Mesenchymal stem cell (in vitro differentiated cells and primary cell): Measurements from ENCODE around the gene SRXN1.

Source experiments
- DNase-seq: peaks from one replicate; pipeline ENCODE4 v3.0.0-alpha.2; 2013
- H2AFZ ChIP-seq: one replicate; pipeline ENCODE4 v1.6.1; 2013; ENCODE audit warnings: low read depth, mild to moderate bottlenecking, control low read depth, inconsistent platforms, low read length, moderate library complexity
- H2AK5ac ChIP-seq: 2 replicates; pipeline ENCODE4 v1.6.1; 2013; ENCODE audit warnings: low read length, moderate library complexity, mild to moderate bottlenecking, inconsistent platforms; ENCODE audit not compliant: severe bottlenecking
- H2BK120ac ChIP-seq: one replicate; pipeline ENCODE4 v1.6.1; 2013; ENCODE audit warnings: low read depth, mild to moderate bottlenecking, inconsistent platforms, low read length, moderate library complexity
- H2BK12ac ChIP-seq, 2 experiments: one replicate each; pipeline ENCODE4 v1.6.1; 2013; ENCODE audit warnings: inconsistent platforms in 2 of 2, low read length in 2 of 2, mild to moderate bottlenecking in 2 of 2, moderate library complexity in 2 of 2, control low read depth in 1 of 2
- H2BK15ac ChIP-seq: one replicate; pipeline ENCODE4 v1.6.1; 2013; ENCODE audit warnings: mild to moderate bottlenecking, low read depth, inconsistent platforms; ENCODE audit not compliant: poor library complexity, severe bottlenecking
- H2BK5ac ChIP-seq: 2 replicates; pipeline ENCODE4 v1.6.1; 2013; ENCODE audit warnings: low read depth, mild to moderate bottlenecking, low read length, control low read depth, inconsistent platforms; ENCODE audit not compliant: poor library complexity, severe bottlenecking
- H3K14ac ChIP-seq, 2 experiments: one replicate each; pipeline ENCODE4 v1.6.1; 2013; ENCODE audit warnings: inconsistent platforms in 2 of 2, low read length in 2 of 2, control low read depth in 1 of 2, mild to moderate bottlenecking in 1 of 2, moderate library complexity in 1 of 2
- H3K18ac ChIP-seq, 2 experiments: one replicate each; pipeline ENCODE4 v1.6.1; 2013; ENCODE audit warnings: inconsistent platforms in 2 of 2, low read length in 2 of 2, control low read depth in 1 of 2, low read depth in 1 of 2, mild to moderate bottlenecking in 1 of 2
- H3K23ac ChIP-seq, 2 experiments: one replicate each; pipeline ENCODE4 v1.6.1; 2013; ENCODE audit warnings: inconsistent platforms in 2 of 2, low read length in 2 of 2, mild to moderate bottlenecking in 2 of 2, moderate library complexity in 2 of 2, control low read depth in 1 of 2
- H3K27ac ChIP-seq: 2 replicates; pipeline ENCODE4 v1.5.1; 2013; ENCODE audit warnings: mild to moderate bottlenecking, moderate library complexity, low read length, control low read depth, inconsistent platforms; ENCODE audit not compliant: poor library complexity, severe bottlenecking
- H3K27me3 ChIP-seq, 2 experiments: 2 replicates each; pipeline versions ENCODE4 v1.6.1 to v1.7.0; 2013; ENCODE audit warnings: low read length in 2 of 2, mild to moderate bottlenecking in 2 of 2, moderate library complexity in 2 of 2, control low read depth in 1 of 2, inconsistent platforms in 1 of 2; ENCODE audit not compliant: control insufficient read depth in 1 of 2, insufficient read depth in 1 of 2
- H3K36me3 ChIP-seq, 2 experiments: 2 replicates each; pipeline versions ENCODE4 v1.6.1 to v1.7.0; 2013; ENCODE audit warnings: low read length in 2 of 2, control low read depth in 1 of 2, inconsistent platforms in 1 of 2, low read depth in 1 of 2, mild to moderate bottlenecking in 1 of 2; ENCODE audit not compliant: insufficient read depth in 2 of 2, control insufficient read depth in 1 of 2
- H3K4ac ChIP-seq, 2 experiments: one replicate each; pipeline ENCODE4 v1.6.1; 2013; ENCODE audit warnings: inconsistent platforms in 2 of 2, low read length in 2 of 2, mild to moderate bottlenecking in 2 of 2, moderate library complexity in 2 of 2, control low read depth in 1 of 2, low read depth in 1 of 2
- H3K4me1 ChIP-seq: 2 replicates; pipeline ENCODE4 v1.6.1; 2013; ENCODE audit warnings: low read depth, low read length, control low read depth; ENCODE audit not compliant: control insufficient read depth, insufficient read depth
- H3K4me2 ChIP-seq: 2 replicates; pipeline ENCODE4 v1.6.1; 2013; ENCODE audit warnings: low read length, mild to moderate bottlenecking, inconsistent platforms; ENCODE audit not compliant: poor library complexity, severe bottlenecking
- H3K4me3 ChIP-seq, 2 experiments: 2 replicates each; pipeline versions ENCODE4 v1.5.1 to v1.7.0; 2013; ENCODE audit warnings: low read length in 2 of 2, mild to moderate bottlenecking in 2 of 2, control low read depth in 1 of 2, low read depth in 1 of 2; ENCODE audit not compliant: insufficient read depth in 1 of 2
- H3K79me1 ChIP-seq: replicated peaks from 2 replicates; pipeline ENCODE4 v1.6.1; 2013; ENCODE audit warnings: mild to moderate bottlenecking, control low read depth, low read length, inconsistent platforms; ENCODE audit not compliant: poor library complexity, severe bottlenecking
- H3K9ac ChIP-seq: 2 replicates; pipeline ENCODE4 v1.7.0; 2013; ENCODE audit warnings: mild to moderate bottlenecking, low read length, moderate library complexity
- H3K9me3 ChIP-seq: 2 replicates; pipeline ENCODE4 v1.7.0; 2013; ENCODE audit warnings: mild to moderate bottlenecking, low read length; ENCODE audit not compliant: control insufficient read depth
- H4K8ac ChIP-seq: one replicate; pipeline ENCODE4 v1.6.1; 2013; ENCODE audit warnings: inconsistent platforms, mild to moderate bottlenecking, low read length, moderate library complexity
- H4K91ac ChIP-seq: one replicate; pipeline ENCODE4 v1.6.1; 2013; ENCODE audit warnings: mild to moderate bottlenecking, low read length, inconsistent platforms
- WGBS: methylation state at CpG from one replicate; pipeline ENCODE4 v1.1.7; 2013; ENCODE audit warnings: mixed read lengths; 5-methylcytosine and 5-hydroxymethylcytosine counted together

Gene SRXN1

GRCh38 chr20:661474-662270 lies 8.7 kb upstream of the SRXN1 start:
- Histone ChIP-seq H2AFZ (no peak overlapping the region), H3K9ac (no peak overlapping the region), H2BK15ac (no peak overlapping the region), H4K8ac (no peak overlapping the region), H3K4ac (no peak overlapping the region), H3K14ac (peak overlapping the region in 1 of 2 experiments; percentile 7), H3K23ac (no peak overlapping the region), H3K4me1 (peaks cover 14% of the 10 kb centered on the region), H4K91ac (no peak overlapping the region), H3K9me3 (no peaks in the 10 kb centered on the region), H2BK12ac (peak overlapping the region in 1 of 2 experiments; percentile 6), H3K4me2 (peak overlapping the region; percentile 35), H3K27ac (no peak overlapping the region), H3K27me3 (peaks cover 69 to 88% of the 10 kb centered on the region in 2 experiments), H3K4me3 (peak overlapping the region in 1 of 2 experiments; percentile 40), H2BK5ac (no peak overlapping the region), H3K18ac (peak overlapping the region in 1 of 2 experiments; percentile 54), H2BK120ac (no peak overlapping the region), H3K36me3 (no peaks in the 10 kb centered on the region), H2AK5ac (no peak overlapping the region), H3K79me1 (no peaks in the 10 kb centered on the region)
- 34% methylated on average over 28 of the region's 29 CpGs for WGBS
- DNase-seq: no peak

DNA sequence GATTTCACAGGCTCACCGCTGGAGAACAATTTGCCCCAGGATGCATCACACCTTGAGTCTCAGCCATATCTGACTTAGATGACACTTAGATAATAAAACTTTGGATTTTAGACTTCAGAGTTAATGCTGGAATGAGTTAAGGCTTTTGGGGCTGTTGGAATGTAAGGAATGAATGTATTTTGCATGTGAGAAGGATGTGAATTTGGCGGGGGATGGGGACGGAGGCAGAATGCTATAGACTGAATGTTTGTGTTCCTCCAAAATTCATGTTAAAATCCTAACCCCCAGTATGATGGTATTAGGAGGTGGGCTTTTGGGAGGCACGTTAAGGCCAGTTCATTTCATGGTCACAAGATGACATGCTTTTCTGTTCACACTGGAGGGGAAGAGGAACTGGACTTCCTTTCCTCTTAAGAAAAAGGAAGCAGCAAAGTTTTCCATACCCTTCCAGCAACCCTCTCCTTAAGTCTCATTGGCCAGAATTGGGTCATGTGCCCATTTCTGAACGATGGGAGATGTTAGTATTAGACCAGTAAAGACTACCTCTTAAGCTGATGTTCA lies 5.8 kb upstream of the SRXN1 start:
- no peak overlapping the region for H4K8ac ChIP-seq
- H3K27ac ChIP-seq: no peak overlapping the region
- H2BK15ac ChIP-seq: no peak overlapping the region
- H2BK120ac ChIP-seq: no peak overlapping the region
- no peak overlapping the region for H3K4ac ChIP-seq
- H3K36me3 ChIP-seq: no peaks in the 10 kb centered on the region
- no peak overlapping the region for H2BK12ac ChIP-seq
- no peak for DNase-seq
- no peak overlapping the region for H3K18ac ChIP-seq
- H3K23ac ChIP-seq: no peak overlapping the region
- H3K4me2 ChIP-seq: no peak overlapping the region
- H3K27me3 ChIP-seq: peaks cover 64 to 72% of the 10 kb centered on the region in 2 experiments
- H2AFZ ChIP-seq: no peak overlapping the region
- H2AK5ac ChIP-seq: no peak overlapping the region
- H3K79me1 ChIP-seq: no peaks in the 10 kb centered on the region
- peaks cover 16% of the 10 kb centered on the region for H3K4me1 ChIP-seq
- no peak overlapping the region for H3K14ac ChIP-seq
- H3K9ac ChIP-seq: no peak overlapping the region
- 23% methylated on average over 3 of the region's 5 CpGs for WGBS
- H3K9me3 ChIP-seq: no peaks in the 10 kb centered on the region
- H2BK5ac ChIP-seq: no peak overlapping the region
- H3K4me3 ChIP-seq: no peak overlapping the region
- no peak overlapping the region for H4K91ac ChIP-seq

- Histone ChIP-seq H2BK15ac (no peak overlapping the region), H3K4me3 (no peak overlapping the region), H2AFZ (no peak overlapping the region), H2BK12ac (no peak overlapping the region), H3K36me3 (no peaks in the 10 kb centered on the region), H4K91ac (no peak overlapping the region), H2BK120ac (no peak overlapping the region), H3K9me3 (no peaks in the 10 kb centered on the region), H3K27me3 (peaks cover 63 to 66% of the 10 kb centered on the region in 2 experiments), H3K4me2 (no peak overlapping the region), H3K23ac (no peak overlapping the region), H3K27ac (no peak overlapping the region), H3K18ac (no peak overlapping the region), H3K79me1 (no peaks in the 10 kb centered on the region), H3K14ac (no peak overlapping the region), H3K4me1 (peaks cover 17% of the 10 kb centered on the region), H2AK5ac (no peak overlapping the region), H4K8ac (no peak overlapping the region), H3K4ac (no peak overlapping the region), H3K9ac (no peak overlapping the region), H2BK5ac (no peak overlapping the region)
- DNase-seq: no peak
- WGBS: 33% methylated on average over 2 of the region's 2 CpGs
Observed at GRCh38 chr20:658202-658601, 5.2 kb upstream of the SRXN1 start.

DNA sequence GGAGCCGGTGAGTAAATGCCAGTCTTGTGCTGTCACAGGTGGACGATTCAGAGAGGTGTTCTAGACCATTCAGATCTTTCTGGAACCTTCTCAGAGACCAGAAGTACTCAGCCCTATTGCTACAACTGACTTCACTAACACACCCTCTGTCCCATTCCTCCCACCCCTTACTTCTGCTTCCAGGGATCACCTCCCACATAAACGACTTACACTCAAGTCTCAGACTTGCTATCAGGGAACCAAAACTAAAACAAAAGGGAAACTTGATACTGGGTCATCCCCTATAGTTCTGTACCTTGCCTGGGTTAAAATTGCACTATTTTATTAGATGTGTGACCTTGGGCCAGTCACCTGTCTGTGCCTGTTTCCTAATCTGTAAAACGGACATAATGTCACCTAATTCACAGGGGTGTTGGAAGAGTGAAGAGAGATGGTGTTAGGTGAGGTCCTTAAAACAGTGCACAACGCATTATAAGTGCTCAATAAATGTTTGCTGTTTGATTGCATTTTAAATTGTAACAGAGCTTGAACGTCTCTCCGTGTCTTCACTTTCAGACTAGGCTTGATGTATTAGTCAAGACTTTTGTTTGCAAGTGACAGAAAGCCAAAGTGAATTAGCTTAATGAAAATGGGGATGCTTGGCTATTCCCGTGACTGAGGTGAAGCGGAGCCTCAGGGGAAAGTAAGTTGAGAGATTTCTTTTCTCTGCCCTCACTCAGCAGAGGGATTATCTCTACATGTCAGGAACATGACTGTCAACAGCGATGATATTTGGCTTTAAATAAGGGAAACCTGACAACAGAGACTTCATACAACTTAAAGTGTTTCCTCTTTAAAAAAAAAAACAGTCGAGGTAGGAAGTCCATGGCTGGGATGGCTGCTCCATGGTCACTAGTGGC lies 3.0 kb upstream of the SRXN1 start:
- no peak overlapping the region for H3K4me2 ChIP-seq
- no peak overlapping the region for H2BK5ac ChIP-seq
- no peak overlapping the region for H2AFZ ChIP-seq
- no peak overlapping the region for H3K27ac ChIP-seq
- no peak overlapping the region for H2BK12ac ChIP-seq
- no peak overlapping the region for H3K23ac ChIP-seq
- peaks cover 0 to under 1% of the 10 kb centered on the region in 2 experiments for H3K36me3 ChIP-seq
- no peak overlapping the region for H4K8ac ChIP-seq
- no peak overlapping the region for H4K91ac ChIP-seq
- H3K27me3 ChIP-seq: peaks cover 42 to 45% of the 10 kb centered on the region in 2 experiments
- no peak overlapping the region for H3K4me3 ChIP-seq
- 87% methylated on average over 11 of the region's 11 CpGs for WGBS
- no peak overlapping the region for H3K14ac ChIP-seq
- H3K4ac ChIP-seq: no peak overlapping the region
- no peak overlapping the region for H2AK5ac ChIP-seq
- peaks cover 8% of the 10 kb centered on the region for H3K79me1 ChIP-seq
- H3K9ac ChIP-seq: no peak overlapping the region
- no peaks in the 10 kb centered on the region for H3K9me3 ChIP-seq
- H2BK15ac ChIP-seq: no peak overlapping the region
- H2BK120ac ChIP-seq: no peak overlapping the region
- no peak overlapping the region for H3K18ac ChIP-seq
- peaks cover 18% of the 10 kb centered on the region for H3K4me1 ChIP-seq
- DNase-seq: no peak
